T-cell (primary cell): ENCODE results near the gene GAP43. TPM values are rescaled to one million over a fixed set of nuclear protein-coding genes. Genes with fewer than 3 reads are reported as not detected.

Experiments used
- ATAC-seq, 4 experiments: fragments of 200-7000 bp in 3 of 4; fragments of 150-1000 bp in 1 of 4; cut with Tn5 transposase; replicated peaks in 1 of 4; 1 replicate in 3 of 4; 2 replicates in 1 of 4; pipeline ENCODE4 v1.10.0; 2021; ENCODE audit warnings: moderate library complexity in 3 of 4, mild to moderate bottlenecking in 2 of 4, moderate number of reproducible peaks in 1 of 4
- CTCF ChIA-PET, 2 donors: fragments of 300-600 bp; sonication (Branson Sonifier 250); formaldehyde crosslinking; loops; one replicate each; lab custom pipeline; 2022; ENCODE audit warnings: antibody characterized with exemption in 2 of 2; lab: Charles Lee
- POLR2A ChIA-PET, 2 donors: fragments of 300-600 bp; sonication (Branson Sonifier 250); formaldehyde crosslinking; loops; one replicate each; lab custom pipeline; 2022; ENCODE audit warnings: antibody characterized with exemption in 2 of 2; lab: Charles Lee
- DNase-seq, 35 experiments: peaks; one replicate each; pipeline versions ENCODE4 v3.0.0 to v3.0.0-alpha.2; 2013 to 2023
- H3K27ac ChIP-seq: one replicate; pipeline ENCODE4 v1.5.1; 2013; ENCODE audit warnings: low read length
- H3K27me3 ChIP-seq, 2 experiments: replicated peaks in 1 of 2; 1 replicate in 1 of 2; 2 replicates in 1 of 2; pipeline versions ENCODE4 v1.6.1 to v1.7.0; 2013; ENCODE audit warnings: low read length in 1 of 2, mixed read lengths in 1 of 2; ENCODE audit not compliant: control insufficient read depth in 2 of 2, insufficient read depth in 2 of 2; ENCODE audit errors: extremely low read depth in 1 of 2
- H3K36me3 ChIP-seq, 2 donors: 1 replicate in 1 of 2; 2 replicates in 1 of 2; pipeline versions ENCODE4 v1.6.1 to v1.7.0; 2013; ENCODE audit warnings: low read length in 1 of 2; ENCODE audit not compliant: control insufficient read depth in 2 of 2, insufficient read depth in 1 of 2; ENCODE audit errors: extremely low read depth in 1 of 2
- H3K4me1 ChIP-seq, 2 experiments: 1 replicate in 1 of 2; 2 replicates in 1 of 2; pipeline versions ENCODE4 v1.6.1 to v1.7.0; 2013; ENCODE audit warnings: low read length in 2 of 2, mixed read lengths in 1 of 2; ENCODE audit not compliant: insufficient read depth in 2 of 2, control insufficient read depth in 1 of 2; ENCODE audit errors: extremely low read depth in 1 of 2
- H3K4me3 ChIP-seq, 2 donors: 1 replicate in 1 of 2; 2 replicates in 1 of 2; pipeline versions ENCODE4 v1.5.1 to v1.7.0; 2013; ENCODE audit warnings: mild to moderate bottlenecking in 2 of 2, low read length in 1 of 2, moderate library complexity in 1 of 2; ENCODE audit not compliant: control insufficient read depth in 1 of 2; ENCODE audit errors: extremely low read depth in 1 of 2
- H3K9me3 ChIP-seq: 2 replicates; pipeline ENCODE4 v1.7.0; 2013
- H3K27ac Mint-ChIP-seq, 2 donors: one replicate each; pipeline ENCODE4 v1.8.0; 2020 to 2021; ENCODE audit warnings: mild to moderate bottlenecking in 2 of 2, mixed read lengths in 2 of 2
- H3K27me3 Mint-ChIP-seq, 2 donors: one replicate each; pipeline ENCODE4 v1.8.0; 2021 to 2022; ENCODE audit warnings: mixed read lengths in 2 of 2
- H3K36me3 Mint-ChIP-seq: one replicate; pipeline ENCODE4 v1.8.0; 2021; ENCODE audit warnings: mixed read lengths
- H3K4me1 Mint-ChIP-seq, 3 donors: one replicate each; pipeline ENCODE4 v1.8.0; 2020 to 2022; ENCODE audit warnings: mixed read lengths in 3 of 3, mild to moderate bottlenecking in 1 of 3
- H3K4me3 Mint-ChIP-seq, 3 donors: one replicate each; pipeline ENCODE4 v1.8.0; 2020 to 2022; ENCODE audit warnings: mild to moderate bottlenecking in 3 of 3, mixed read lengths in 3 of 3, moderate library complexity in 3 of 3
- H3K9me3 Mint-ChIP-seq, 3 donors: one replicate each; pipeline ENCODE4 v1.8.0; 2020 to 2022; ENCODE audit warnings: mixed read lengths in 3 of 3
- WGBS: methylation state at CpG from one replicate; pipeline ENCODE4 v1.1.5; 2013; ENCODE audit warnings: missing lambda C conversion rate; ENCODE audit not compliant: insufficient coverage; 5-methylcytosine and 5-hydroxymethylcytosine counted together
- total RNA-seq, 35 experiments: library from RNA in 6 of 35; stranded (reverse) in 6 of 35; fragments of 120-200 nt in 1 of 35; gene quantifications; one replicate each; pipeline versions ENCODE4 v1.2.1 to v1.2.4 and lab custom pipeline; 2013 to 2026

The GAP43 gene, protein sequence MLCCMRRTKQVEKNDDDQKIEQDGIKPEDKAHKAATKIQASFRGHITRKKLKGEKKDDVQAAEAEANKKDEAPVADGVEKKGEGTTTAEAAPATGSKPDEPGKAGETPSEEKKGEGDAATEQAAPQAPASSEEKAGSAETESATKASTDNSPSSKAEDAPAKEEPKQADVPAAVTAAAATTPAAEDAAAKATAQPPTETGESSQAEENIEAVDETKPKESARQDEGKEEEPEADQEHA
- total RNA-seq (not detected), total RNA-seq (lab: John Stamatoyannopoulos, UW) (0 to 0.14 (median 0) reads per million in 29 experiments)
- 0.24 TPM for total RNA-seq (2013)

- H3K9me3 ChIP-seq: no peaks in the 10 kb centered on the region
- H3K27me3 Mint-ChIP-seq: peaks cover 38 to 48% of the 10 kb centered on the region in 2 donors
- H3K9me3 Mint-ChIP-seq: no peaks in the 10 kb centered on the region
- 8% methylated on average over 13 of the region's 20 CpGs for WGBS
- H3K36me3 Mint-ChIP-seq: no peaks in the 10 kb centered on the region
- no peak within 1 kb of the TSS for H3K27ac Mint-ChIP-seq
- peaks cover 9 to 17% (median 9%) of the 10 kb centered on the region in 3 donors for H3K4me1 Mint-ChIP-seq
- ChIA-PET CTCF (interaction anchor here in 1 of 2 donors (1.1 to 1.2 kb wide), 2 partner anchors 74 to 110 kb away, joined by 3 to 4 read pairs; no protein-coding TSS in a partner anchor), POLR2A (interaction anchor here in 1 of 2 donors (0.6 kb wide), 1 partner anchor 1015 kb away, joined by 3 read pairs; no protein-coding TSS in a partner anchor)
- no peak within 1 kb of the TSS for H3K27ac ChIP-seq
- peak within 1 kb of the TSS in 1 of 3 donors; percentile 48 for H3K4me3 Mint-ChIP-seq
- DNase-seq: peak in 1 of 35 experiments; percentile 4
- no peaks in the 10 kb centered on the region for H3K36me3 ChIP-seq
- peak in 1 of 4 experiments; percentile 29 for ATAC-seq
- H3K27me3 ChIP-seq: peaks cover 19 to 21% of the 10 kb centered on the region in 2 experiments
- H3K4me3 ChIP-seq: no peak within 1 kb of the TSS
- peaks cover 0 to 3% of the 10 kb centered on the region in 2 experiments for H3K4me1 ChIP-seq
These were observed at the start of gene GAP43 for GRCh38 chr3:115623044-115623868. TSS of gene GAP43 (plus strand) at chr3:115623510. CDS start at chr3:115623690, 180 bp downstream.

DNA sequence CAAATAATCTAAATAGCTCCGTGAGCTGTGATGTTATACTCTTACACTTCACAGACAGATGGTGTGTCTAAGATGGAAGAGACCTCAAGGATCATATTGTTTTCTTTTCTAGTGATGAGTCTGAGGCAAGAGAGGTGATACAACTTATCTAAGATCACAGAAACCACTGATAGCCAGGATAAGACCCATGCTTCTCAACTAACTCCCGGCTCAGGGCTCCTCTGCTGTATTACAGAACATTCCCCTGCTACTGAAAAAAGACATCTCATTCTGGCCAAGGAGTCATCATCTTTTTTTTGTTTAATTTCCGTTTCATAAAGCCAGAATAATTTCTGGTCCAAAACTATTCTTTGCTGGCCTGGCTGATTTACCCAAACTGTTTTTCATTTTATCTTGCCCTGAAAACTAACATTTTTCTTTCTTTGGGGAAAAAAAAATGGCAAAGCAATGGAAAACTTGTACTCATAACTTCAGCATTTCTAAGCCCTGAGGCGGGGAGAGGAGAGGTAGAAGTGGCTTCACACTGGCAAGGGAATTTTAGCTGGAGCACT, 46.9 kb upstream of the GAP43 start:
- Histone ChIP-seq H3K4me1 (no peaks in the 10 kb centered on the region), H3K27ac (no peak overlapping the region), H3K4me3 (no peak overlapping the region), H3K36me3 (no peaks in the 10 kb centered on the region), H3K27me3 (peaks cover 0 to 4% of the 10 kb centered on the region in 2 experiments), H3K9me3 (no peaks in the 10 kb centered on the region)
- peaks cover 13 to 20% of the 10 kb centered on the region in 2 donors for H3K27me3 Mint-ChIP-seq
- CTCF ChIA-PET: no interaction called here
- ATAC-seq: no peak
- no peak overlapping the region for H3K4me3 Mint-ChIP-seq
- H3K9me3 Mint-ChIP-seq: no peaks in the 10 kb centered on the region
- no peaks in the 10 kb centered on the region for H3K36me3 Mint-ChIP-seq
- H3K4me1 Mint-ChIP-seq: no peaks in the 10 kb centered on the region
- WGBS: 43% methylated on average over 2 of the region's 4 CpGs
- H3K27ac Mint-ChIP-seq: no peak overlapping the region
- POLR2A ChIA-PET: no interaction called here
- no peak for DNase-seq

DNA sequence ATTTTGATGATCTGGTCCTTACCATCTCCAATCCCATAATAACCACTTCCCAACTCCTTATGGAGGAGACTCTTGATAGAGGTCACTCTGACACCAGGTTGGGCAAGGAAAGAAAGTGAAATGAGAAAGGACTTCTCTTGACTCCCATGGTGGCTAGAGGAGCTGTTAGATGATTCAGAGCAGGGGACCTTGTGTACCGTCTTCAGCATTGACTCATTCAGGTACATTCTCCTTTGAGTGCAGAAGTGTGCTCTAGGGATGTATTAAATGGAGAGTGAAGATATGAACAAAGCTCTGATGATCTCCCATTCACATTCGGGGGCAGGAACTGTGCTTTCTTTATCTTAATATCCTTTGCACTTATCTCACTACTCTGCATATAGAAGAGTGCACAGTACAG, 46.3 kb upstream of the GAP43 start:
- Mint-ChIP-seq H3K27ac (no peak overlapping the region), H3K9me3 (no peaks in the 10 kb centered on the region), H3K36me3 (no peaks in the 10 kb centered on the region), H3K4me3 (no peak overlapping the region), H3K4me1 (no peaks in the 10 kb centered on the region), H3K27me3 (peaks cover 13 to 20% of the 10 kb centered on the region in 2 donors)
- ATAC-seq (no peak), DNase-seq (no peak)
- POLR2A ChIA-PET: no interaction called here
- Histone ChIP-seq H3K9me3 (no peaks in the 10 kb centered on the region), H3K27ac (no peak overlapping the region), H3K4me1 (no peaks in the 10 kb centered on the region), H3K27me3 (peaks cover 0 to 4% of the 10 kb centered on the region in 2 experiments), H3K4me3 (no peak overlapping the region), H3K36me3 (no peaks in the 10 kb centered on the region)
- CTCF ChIA-PET: interaction anchor here in 1 of 2 donors (0.5 kb wide), 2 partner anchors 50 to 881 kb away, joined by 3 read pairs; no protein-coding TSS in a partner anchor
- 80% methylated on average over 1 of the region's 2 CpGs for WGBS

DNA sequence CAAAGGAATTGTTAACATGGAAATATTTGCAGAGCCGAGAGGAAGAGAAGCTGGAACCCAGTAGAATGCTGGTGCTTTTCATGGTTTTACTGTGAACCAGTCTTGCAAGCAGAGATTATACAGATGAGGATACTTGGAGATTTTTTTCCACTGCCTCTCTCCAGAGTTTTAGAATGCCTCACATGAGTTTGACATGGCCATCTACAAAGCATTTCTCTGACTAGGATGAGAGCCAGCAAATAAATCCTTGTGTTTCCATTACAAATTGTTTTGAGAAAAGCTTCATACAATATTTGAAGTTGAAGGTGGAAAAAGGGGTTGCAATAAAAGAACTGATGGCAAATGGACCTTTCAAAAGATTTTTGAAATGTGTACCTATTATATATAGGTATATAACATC, 45.0 kb upstream of the GAP43 start:
- CTCF ChIA-PET: interaction anchor here in 1 of 2 donors (0.6 kb wide), 1 partner anchor 146 kb away, joined by 4 read pairs; no protein-coding TSS in a partner anchor
- H3K4me3 ChIP-seq: no peak overlapping the region
- H3K27me3 Mint-ChIP-seq: peaks cover 13 to 27% of the 10 kb centered on the region in 2 donors
- no peak overlapping the region for H3K4me3 Mint-ChIP-seq
- POLR2A ChIA-PET: no interaction called here
- H3K4me1 ChIP-seq: no peaks in the 10 kb centered on the region
- no peaks in the 10 kb centered on the region for H3K9me3 Mint-ChIP-seq
- peaks cover 0 to 4% of the 10 kb centered on the region in 2 experiments for H3K27me3 ChIP-seq
- no peak overlapping the region for H3K27ac Mint-ChIP-seq
- DNase-seq (no peak), ATAC-seq (no peak)
- 50% methylated on average over 1 of the region's 1 CpG for WGBS
- no peaks in the 10 kb centered on the region for H3K4me1 Mint-ChIP-seq
- H3K36me3 ChIP-seq: no peaks in the 10 kb centered on the region
- no peaks in the 10 kb centered on the region for H3K36me3 Mint-ChIP-seq
- H3K9me3 ChIP-seq: no peaks in the 10 kb centered on the region
- no peak overlapping the region for H3K27ac ChIP-seq

GRCh38 chr3:115580566-115580965, 42.7 kb upstream of the GAP43 start:
- Histone ChIP-seq H3K27me3 (peaks cover 0 to 4% of the 10 kb centered on the region in 2 experiments), H3K4me3 (no peak overlapping the region), H3K4me1 (no peaks in the 10 kb centered on the region), H3K27ac (no peak overlapping the region), H3K9me3 (no peaks in the 10 kb centered on the region), H3K36me3 (no peaks in the 10 kb centered on the region)
- 80% methylated on average over 1 of the region's 1 CpG for WGBS
- Mint-ChIP-seq H3K9me3 (no peaks in the 10 kb centered on the region), H3K36me3 (no peaks in the 10 kb centered on the region), H3K27me3 (peaks cover 6 to 29% of the 10 kb centered on the region in 2 donors), H3K27ac (no peak overlapping the region), H3K4me1 (no peaks in the 10 kb centered on the region), H3K4me3 (no peak overlapping the region)
- POLR2A ChIA-PET: no interaction called here
- ATAC-seq (no peak), DNase-seq (no peak)
- CTCF ChIA-PET: no interaction called here
